ENCODE data around the gene TMEM98.
"Not testable (repeated sequence)": the region's sequence is repeated elsewhere in the genome, so short reads cannot be mapped to it uniquely, and the experiment has no call there.

Gene TMEM98

DNA sequence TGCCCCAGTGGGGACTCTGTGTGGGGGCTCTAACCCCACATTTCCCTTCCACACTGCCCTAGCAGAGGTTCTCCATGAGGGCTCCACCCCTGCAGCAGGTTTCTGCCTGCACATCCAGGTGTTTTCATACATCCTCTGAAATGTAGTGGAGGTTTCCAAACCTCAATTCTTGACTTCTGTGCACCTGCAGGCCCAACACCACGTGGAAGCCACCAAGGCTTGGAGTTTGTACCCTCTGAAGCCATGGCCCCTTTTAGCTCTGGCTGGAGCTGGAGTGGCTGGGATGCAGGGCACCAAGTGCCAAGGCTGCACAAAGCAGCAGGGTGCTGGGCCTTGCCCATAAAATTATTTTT lies 59.5 kb downstream of the TMEM98 start:
- DNase-seq, result not testable (repeated sequence)

GRCh38 chr17:32987868-32988267 lies 59.9 kb downstream of the TMEM98 start:
- not testable (repeated sequence) for DNase-seq

DNA sequence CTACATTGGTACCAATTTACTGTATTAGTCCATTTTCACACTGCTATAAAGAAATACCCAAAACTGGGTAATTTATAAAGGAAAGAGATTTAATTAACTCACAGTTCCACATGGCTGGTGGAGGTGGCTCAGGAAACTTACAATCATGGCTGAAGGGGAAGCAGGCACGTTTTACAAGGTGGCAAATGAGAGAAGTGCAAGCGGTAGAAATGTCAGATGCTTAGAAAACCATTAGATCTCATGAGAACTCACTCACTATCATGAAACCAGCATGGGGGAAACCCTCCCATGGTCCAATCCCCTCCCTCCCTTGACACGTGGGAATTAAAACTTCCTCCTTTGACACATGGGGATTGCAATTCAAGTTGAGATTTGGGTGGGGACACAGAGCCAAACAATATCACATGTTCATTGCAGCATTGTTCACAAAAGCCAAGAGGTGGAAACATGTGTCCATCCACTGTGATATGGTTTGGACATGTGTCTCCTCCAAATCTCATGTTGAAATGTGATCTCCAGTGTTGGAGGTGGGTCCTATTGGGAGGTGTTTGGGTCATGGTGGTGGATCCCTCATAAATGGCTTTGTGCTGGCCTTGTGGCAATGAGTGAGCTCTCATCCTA lies 60.6 kb downstream of the TMEM98 start:
- no peak for DNase-seq

GRCh38 chr17:32992321-32993033 lies 64.5 kb downstream of the TMEM98 start:
- DNase-seq, result no peak

GRCh38 chr17:32993977-32994376 lies 66.0 kb downstream of the TMEM98 start:
- no peak for DNase-seq

Measured in activated CD4-positive, alpha-beta T cell treated with anti-CD3 and anti-CD28 coated beads, Interleukin-2, amount 50 U/mL, for 48 hours (primary cell).